Left cardiac atrium (tissue), 4 donors: ENCODE measurements around the gene ROR2. TPM values are rescaled to one million over a fixed set of nuclear protein-coding genes. Genes with fewer than 3 reads are reported as not detected.
"Not testable (repeated sequence)": the region's sequence is repeated elsewhere in the genome, so short reads cannot be mapped to it uniquely, and the experiment has no call there.

Source experiments
- ATAC-seq, 2 donors: fragments of 200-7000 bp; cut with Tn5 transposase; one replicate each; pipeline ENCODE4 v1.9.1; 2020; ENCODE audit warnings: mild to moderate bottlenecking in 2 of 2, moderate library complexity in 2 of 2
- DNase-seq: peaks from one replicate; pipeline ENCODE4 v3.0.0-alpha.2; 2020
- intact Hi-C, 2 donors: fragments of 100-400 bp; cut with DNase I; formaldehyde crosslinking; loops; one replicate each; pipeline versions ENCODE4 v1.14.1 to v1.15.1; 2022 to 2023
- long read RNA-seq: library from polyadenylated mRNA; unstranded; transcript quantifications from one replicate; pipeline ENCODE4 v2.0.0, GENCODE V29; 2021
- total RNA-seq, 2 donors: library from RNA; stranded (reverse); fragmentation: NEBNext Ultra II Directional; extraction: Animal tissue kit (Norgen Biotek cat#: 25700); gene quantifications; one replicate each; pipeline ENCODE4 v1.2.1, GENCODE V29; 2021
- donor health status: DM: no; HTN: yes; CAD: no.
- donor health status: DM: no; HTN: yes; CAD: no; lungs with severe emphysema.
- donor health status: DM: yes; HTN: yes; CAD: no.
- donor health status: Dilated cardiomyopathy.

The ROR2 gene
- total RNA-seq: 10 to 100 TPM; 18.0 to 25.4 TPM
- long read RNA-seq, full-length matches to known transcripts: 4 of 37 reads
- long read RNA-seq, partial matches to known transcripts: 27 of 37 reads
- long read RNA-seq, other reads (novel, unspliced or antisense): 6 of 37 reads

DNA sequence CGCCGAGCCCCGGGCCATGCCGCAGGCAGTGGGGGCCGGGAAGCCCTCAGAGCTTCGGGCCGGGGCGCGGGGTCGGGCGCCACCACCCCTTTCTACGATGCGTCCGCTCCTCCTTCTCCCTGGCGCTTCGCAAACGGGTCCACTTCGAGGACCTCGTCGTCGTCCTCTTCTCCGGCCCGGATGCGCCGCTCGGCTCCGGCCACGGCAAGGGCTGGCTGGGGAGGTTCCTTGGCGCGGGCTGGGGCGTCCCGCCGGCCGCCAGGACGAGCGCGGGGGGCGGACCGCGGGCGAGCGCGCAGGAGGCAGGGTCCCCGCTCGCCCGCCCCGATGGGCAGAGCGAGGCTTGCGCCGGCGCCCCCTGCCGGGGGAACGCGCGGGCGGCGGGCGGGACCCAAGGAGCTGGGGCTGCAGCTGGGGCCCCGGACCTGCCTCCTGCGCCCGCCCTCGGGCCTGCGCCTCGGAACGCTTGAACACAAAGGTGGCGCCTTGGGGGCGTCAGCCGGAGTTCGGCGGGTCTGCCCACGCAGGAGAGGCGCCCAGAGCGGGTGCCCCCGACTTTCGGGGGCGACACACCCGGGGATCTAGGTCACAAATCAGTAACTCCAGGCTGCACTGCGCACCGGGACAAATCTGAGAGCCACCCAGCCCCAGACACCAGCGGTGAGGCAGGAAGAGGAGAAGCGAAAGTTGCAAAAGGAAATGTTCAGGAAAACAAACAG, at the start of gene ROR2:
Gene ROR2, minus strand, starts transcription at position 283 of the 719 bp plus-strand sequence.
- ATAC-seq (peak; percentile 84 to 87), DNase-seq (peak; percentile 65)
- intact Hi-C loops: loop anchor here in 1 of 2 donors (5.0 to 10.0 kb wide), 4 partner anchors 65 to 173 kb away; no protein-coding TSS in a partner anchor

DNA sequence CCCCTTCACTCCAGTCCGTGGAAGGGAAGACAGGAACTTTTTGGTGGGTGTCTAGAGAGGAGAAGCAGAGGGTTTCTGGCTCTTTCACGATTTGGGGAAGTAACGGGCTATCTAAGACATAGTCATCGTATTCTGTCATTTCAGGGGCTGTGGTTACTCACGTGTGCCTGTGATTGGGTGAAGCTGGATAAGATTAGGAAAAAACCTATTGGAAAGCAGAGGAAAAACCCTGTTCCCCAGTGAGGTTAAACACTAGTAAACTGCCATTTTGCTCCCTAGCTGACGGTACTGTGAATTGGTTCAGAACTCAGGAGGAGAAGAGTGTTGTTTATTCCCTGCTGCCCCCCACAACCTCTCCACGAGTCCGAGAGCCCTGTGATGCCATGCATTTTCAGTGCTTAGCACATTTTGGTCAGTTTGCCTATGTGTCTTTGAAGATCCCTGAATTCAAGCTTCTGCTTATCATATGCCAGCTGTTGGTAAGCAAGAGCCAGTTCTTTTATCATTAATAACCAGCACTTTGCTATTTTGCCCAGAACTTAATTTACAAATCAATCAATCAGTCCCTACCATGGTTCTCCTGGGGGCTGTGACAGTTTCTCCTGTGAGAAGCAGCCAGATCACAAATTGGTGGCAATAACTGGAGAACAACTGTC, 45.1 kb upstream of the ROR2 start:
- ATAC-seq: no peak
- intact Hi-C loops: no loop called here
- DNase-seq: no peak

GRCh38 chr9:91994422-91994821, 44.4 kb upstream of the ROR2 start:
- ATAC-seq (no peak), DNase-seq (no peak)
- intact Hi-C loops: no loop called here

DNA sequence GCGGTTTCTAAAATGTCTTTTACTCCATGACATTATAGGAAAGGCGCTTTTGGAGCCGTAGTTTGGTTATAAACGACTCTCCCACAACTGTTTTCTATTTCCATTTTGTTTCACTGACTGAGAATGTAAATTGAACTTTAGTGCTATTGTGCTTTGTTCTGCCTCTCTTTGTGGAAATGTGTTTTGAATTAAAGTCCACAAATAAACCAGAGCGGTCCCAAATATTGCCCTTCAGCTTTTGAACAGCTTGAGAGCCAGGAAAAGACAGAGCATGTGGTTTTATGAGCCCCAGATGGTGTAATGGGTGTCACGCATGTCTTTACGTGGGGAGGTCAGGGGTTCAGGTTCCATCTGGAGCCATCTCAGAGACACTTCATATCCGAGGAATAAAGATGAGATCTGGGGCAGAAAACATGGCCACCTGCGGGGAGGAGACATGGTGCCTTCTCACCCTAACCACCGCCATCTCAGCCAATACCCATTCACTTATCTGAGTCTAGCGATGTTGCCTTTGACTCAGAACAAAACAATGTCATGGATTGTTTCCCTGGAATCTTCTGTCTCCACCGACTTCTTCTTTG, 42.5 kb upstream of the ROR2 start:
- no peak for ATAC-seq
- intact Hi-C loops: no loop called here
- DNase-seq: no peak

DNA sequence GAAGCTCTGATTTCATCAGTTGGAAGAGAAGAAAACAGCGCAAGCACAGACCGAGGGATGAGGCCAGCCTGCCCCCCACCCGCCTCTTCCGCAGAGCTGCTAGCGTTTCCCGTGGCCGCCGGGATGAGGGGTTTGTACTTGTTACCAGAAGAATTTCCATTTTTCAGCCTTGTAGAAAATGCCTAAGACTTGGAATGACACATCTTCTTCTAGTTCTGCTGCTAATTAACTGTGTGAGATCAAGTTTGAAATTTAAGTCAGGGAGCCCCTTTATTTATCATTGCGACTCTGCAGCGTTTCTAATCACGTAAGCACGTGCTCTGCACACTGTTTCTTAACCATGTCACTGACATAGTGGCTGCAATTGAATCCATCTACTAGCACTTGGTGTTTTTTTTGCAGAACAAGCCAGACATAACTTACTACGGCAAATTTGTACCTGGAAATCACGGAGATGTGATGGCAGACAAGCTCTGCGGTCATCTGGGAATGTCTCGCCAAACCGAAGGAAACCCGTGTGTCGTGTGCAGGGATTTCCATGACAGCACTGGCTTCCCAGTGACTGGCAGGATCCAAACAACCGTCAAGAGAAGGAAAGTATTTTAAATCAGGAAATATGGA, 41.8 kb upstream of the ROR2 start:
- ATAC-seq (no peak), DNase-seq (no peak)
- intact Hi-C loops: no loop called here

GRCh38 chr9:91986248-91986647, 36.2 kb upstream of the ROR2 start:
- intact Hi-C loops: no loop called here
- ATAC-seq (no peak), DNase-seq (no peak)

- intact Hi-C loops: no loop called here
- ATAC-seq: no peak
- no peak for DNase-seq
Observed at GRCh38 chr9:91985692-91986091, 35.7 kb upstream of the ROR2 start.

DNA sequence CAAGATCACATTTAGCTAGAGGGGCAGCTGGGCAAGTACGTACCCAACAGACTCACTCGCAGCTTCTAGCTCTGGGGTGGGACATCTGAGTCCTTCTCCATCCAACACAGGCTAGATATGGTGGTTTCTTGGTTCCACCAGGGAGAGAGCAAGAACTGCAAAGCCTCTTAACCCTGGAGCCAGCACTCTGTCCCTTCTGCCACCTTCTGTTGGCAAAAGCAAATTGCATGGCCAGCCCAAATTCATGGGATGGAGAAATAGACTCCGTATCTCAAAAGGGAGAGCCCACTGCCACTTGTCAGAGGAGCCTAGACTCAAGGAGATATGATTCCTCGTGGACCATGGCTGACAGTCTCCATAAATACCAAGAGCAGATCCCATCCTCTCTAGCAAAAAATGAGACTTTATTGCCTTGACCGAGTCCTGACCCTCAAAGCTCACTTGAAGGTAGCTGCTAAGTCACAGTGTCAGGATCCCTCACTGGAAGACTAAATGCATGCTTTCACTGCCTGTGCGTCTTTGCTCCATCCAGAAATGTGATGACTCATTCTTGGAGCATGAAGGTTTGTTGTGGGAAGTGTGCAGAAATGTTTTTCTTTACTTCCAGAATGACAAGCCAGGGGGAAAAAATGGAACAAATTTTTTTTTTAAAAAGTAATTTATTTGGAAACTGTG, 28.8 kb upstream of the ROR2 start:
- ATAC-seq (peak; percentile 72 to 81), DNase-seq (no peak)
- intact Hi-C loops: loop anchor here in 1 of 2 donors (10.0 kb wide), 1 partner anchor 1064 kb away; no protein-coding TSS in a partner anchor

- DNase-seq, ATAC-seq: not testable (repeated sequence)
- intact Hi-C loops: loop anchor here in 1 of 2 donors (10.0 kb wide), 1 partner anchor 1060 kb away; no protein-coding TSS in a partner anchor
Observed at GRCh38 chr9:91975254-91975653, 25.2 kb upstream of the ROR2 start.

GRCh38 chr9:91972711-91973110, 22.7 kb upstream of the ROR2 start:
- intact Hi-C loops: loop anchor here in 1 of 2 donors (10.0 kb wide), 1 partner anchor 1058 kb away; no protein-coding TSS in a partner anchor
- DNase-seq (no peak), ATAC-seq (no peak)

DNA sequence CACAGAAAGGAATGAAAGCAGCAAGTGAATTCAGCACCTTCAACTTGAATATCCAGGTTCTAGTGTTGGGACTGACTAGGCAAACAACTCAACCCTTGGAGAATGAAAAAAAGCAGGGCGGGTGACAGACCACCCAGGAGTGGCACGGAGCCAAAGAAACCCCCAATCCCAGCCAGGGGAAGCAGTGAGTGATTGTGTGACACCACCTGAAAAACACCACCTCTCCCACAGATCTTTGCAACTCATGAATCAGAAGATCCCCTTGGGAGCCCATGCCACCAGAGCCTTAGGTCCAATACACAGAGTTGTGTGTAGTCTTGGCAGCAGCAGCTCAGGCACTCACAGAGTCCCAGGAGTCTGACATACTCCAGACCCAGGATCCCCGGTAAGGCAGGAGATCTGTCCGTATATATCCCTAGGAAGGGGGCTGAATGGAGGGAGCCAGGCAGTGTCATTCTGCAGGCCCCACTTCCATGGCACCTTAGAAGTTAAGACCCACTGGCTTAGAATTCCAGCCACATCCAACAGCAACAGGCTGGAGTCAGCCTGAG, 22.1 kb upstream of the ROR2 start:
- intact Hi-C loops: loop anchor here in 1 of 2 donors (10.0 kb wide), 1 partner anchor 1057 kb away; no protein-coding TSS in a partner anchor
- DNase-seq (no peak), ATAC-seq (no peak)

GRCh38 chr9:91967259-91967658, 17.2 kb upstream of the ROR2 start:
- intact Hi-C loops: loop anchor here in 1 of 2 donors (10.0 kb wide), 1 partner anchor 192 kb away; no protein-coding TSS in a partner anchor
- ATAC-seq: no peak

DNA sequence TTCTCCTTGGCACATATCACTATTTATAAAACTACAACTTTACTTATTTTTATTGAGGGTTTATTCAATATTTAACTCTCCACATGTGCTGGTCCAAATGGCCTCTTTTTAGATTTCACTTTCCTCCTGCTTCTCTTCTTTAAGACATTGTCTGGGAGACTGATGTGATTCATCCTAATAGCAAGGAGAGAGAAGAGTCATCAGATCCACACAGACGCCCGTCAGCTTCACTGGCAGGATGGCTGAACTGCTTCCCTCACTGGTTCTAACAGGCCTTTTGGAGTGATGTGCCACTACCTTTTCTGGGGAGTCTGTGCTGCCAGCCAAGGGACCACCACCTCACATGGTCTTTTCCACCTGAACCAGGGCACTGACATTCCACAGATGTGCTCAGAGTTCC, 16.5 kb upstream of the ROR2 start:
- ATAC-seq (no peak), DNase-seq (no peak)
- intact Hi-C loops: loop anchor here in 1 of 2 donors (10.0 kb wide), 1 partner anchor 192 kb away; no protein-coding TSS in a partner anchor

More at GRCh38 chr9:91967259-91967658, 17.2 kb upstream of the ROR2 start:
- no peak for DNase-seq

- intact Hi-C loops: loop anchor here in 1 of 2 donors (10.0 kb wide), 1 partner anchor 189 kb away; no protein-coding TSS in a partner anchor
- ATAC-seq (no peak), DNase-seq (no peak)
Observed at GRCh38 chr9:91963711-91964240, 13.7 kb upstream of the ROR2 start.

DNA sequence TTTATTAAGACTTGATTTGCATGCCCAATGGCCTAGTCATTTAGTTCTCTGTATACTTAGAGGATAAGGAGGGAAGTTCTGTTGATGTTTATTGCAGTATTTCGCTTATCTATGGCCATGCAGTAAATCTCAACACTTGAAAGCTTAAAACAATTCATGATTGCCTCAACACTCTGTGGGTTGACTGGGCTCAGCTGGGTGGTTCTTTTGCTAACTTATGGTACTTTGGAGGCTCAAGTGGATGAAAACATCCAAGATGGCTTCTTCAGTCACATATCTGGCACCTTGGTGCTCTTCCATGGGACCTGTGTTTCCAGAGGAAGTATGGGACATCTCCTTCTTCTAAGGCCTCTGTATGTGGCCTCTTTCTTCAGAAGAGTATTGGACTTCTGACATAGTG, 10.3 kb upstream of the ROR2 start:
- intact Hi-C loops: loop anchor here in 1 of 2 donors (10.0 kb wide), 1 partner anchor 186 kb away; no protein-coding TSS in a partner anchor
- DNase-seq: no peak
- ATAC-seq: no peak

GRCh38 chr9:91958174-91958573, 8.1 kb upstream of the ROR2 start:
- peak; percentile 71 to 92 for ATAC-seq
- intact Hi-C loops: no loop called here
- no peak for DNase-seq

DNA sequence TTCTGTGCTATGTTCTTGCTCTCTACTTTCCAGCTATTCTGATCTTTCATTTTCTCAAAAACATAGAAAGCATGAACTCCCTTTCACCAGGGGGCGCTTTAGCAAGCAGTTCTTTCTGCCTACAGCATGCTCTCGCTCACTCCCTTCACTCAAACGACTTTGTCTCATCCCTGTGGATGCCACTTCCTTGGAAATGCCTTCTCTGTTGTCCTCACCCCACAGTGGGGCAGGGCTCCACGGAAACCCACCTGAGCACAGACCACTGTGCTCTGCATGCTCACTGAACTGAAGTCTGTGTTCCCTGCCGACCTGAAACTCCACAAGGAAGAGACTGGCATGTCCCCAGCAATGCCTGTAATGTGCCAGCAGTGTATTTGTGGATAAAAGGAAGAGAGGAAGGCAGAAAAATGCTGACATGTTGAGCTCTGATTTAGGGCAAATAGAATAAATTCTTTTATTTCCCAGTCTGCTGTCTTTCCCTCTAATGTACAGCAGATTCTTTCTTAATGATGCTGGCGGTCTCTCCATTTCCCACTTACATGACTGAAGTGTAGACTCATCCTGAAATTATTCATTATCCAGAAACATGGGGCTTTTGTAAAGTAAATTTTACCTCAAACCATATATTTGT, 4.9 kb upstream of the ROR2 start:
- ATAC-seq (peak in 1 of 2 donors; percentile 9), DNase-seq (peak; percentile 46)
- intact Hi-C loops: loop anchor here in 1 of 2 donors (5.0 kb wide), 2 partner anchors 163 to 178 kb away; no protein-coding TSS in a partner anchor
